K562 (cell line): ENCODE measurements around the gene ATAD3B. TPM values are rescaled to one million over a fixed set of nuclear protein-coding genes. Genes with fewer than 3 reads are reported as not detected.
A peak's percentile ranks its signal among the peaks of the same experiment; 100 is the strongest.

Experiments used
- BACH1 ChIP-seq: fragments of 200-800 bp; sonication (Bioruptor generic); IDR thresholded peaks from 2 replicates; pipeline ENCODE4 v1.6.1; 2016; ENCODE audit warnings: missing genetic modification characterization, missing compliant biosample characterization
- C11orf30 ChIP-seq: fragments of 450-650 bp; IDR thresholded peaks from 2 replicates; pipeline ENCODE4 v1.6.1; 2016; ENCODE audit warnings: low read depth, mild to moderate bottlenecking
- CREBBP ChIP-seq: IDR thresholded peaks from one replicate; pipeline ENCODE4 v1.6.1; 2012; ENCODE audit warnings: low read depth, mild to moderate bottlenecking, control low read depth, inconsistent platforms, low read length
- FOXK2 ChIP-seq, 2 experiments: fragments of 450-650 bp; IDR thresholded peaks in 1 of 2; conservative IDR thresholded peaks in 1 of 2; 2 replicates each; pipeline ENCODE4 v1.6.1; 2016; ENCODE audit warnings: low read depth in 2 of 2, mild to moderate bottlenecking in 1 of 2
- FUS ChIP-seq: fragments of 200-400 bp; formaldehyde crosslinking; optimal IDR thresholded peaks from 2 replicates; pipeline ENCODE3; 2017; ENCODE audit warnings: low read depth, low read length
- KLF13 ChIP-seq: fragments of 450-650 bp; IDR thresholded peaks from 2 replicates; pipeline ENCODE4 v1.6.1; 2016; ENCODE audit warnings: missing genetic modification characterization, low read depth, mild to moderate bottlenecking, missing compliant biosample characterization, moderate library complexity, borderline replicate concordance
- LCOR ChIP-seq: sonication (generic); formaldehyde crosslinking; IDR thresholded peaks from 2 replicates; pipeline ENCODE4 v1.8.0; 2022; ENCODE audit warnings: mild to moderate bottlenecking, missing genetic modification reagents
- OTX1 ChIP-seq: fragments of 450-650 bp; formaldehyde crosslinking; IDR thresholded peaks from 2 replicates; pipeline ENCODE4 v1.4.0; 2022; ENCODE audit warnings: mild to moderate bottlenecking
- RBM39 ChIP-seq: fragments of 200-400 bp; formaldehyde crosslinking; optimal IDR thresholded peaks from 2 replicates; pipeline ENCODE3; 2018; ENCODE audit warnings: low read depth, low read length
- SIN3B ChIP-seq: fragments of 450-650 bp; IDR thresholded peaks from 2 replicates; pipeline ENCODE4 v1.6.1; 2017; ENCODE audit warnings: low read depth, mild to moderate bottlenecking, moderate library complexity
- STAG1 ChIP-seq: sonication (generic); formaldehyde crosslinking; IDR thresholded peaks from 2 replicates; pipeline ENCODE4 v1.5.0; 2020; ENCODE audit warnings: missing genetic modification reagents, borderline replicate concordance
- ZNF133 ChIP-seq: fragments of 250-450 bp; sonication (Bioruptor Pico); IDR thresholded peaks from 2 replicates; pipeline ENCODE4 v1.4.0; 2020; ENCODE audit warnings: mild to moderate bottlenecking
- ZNF347 ChIP-seq: fragments of 450-650 bp; formaldehyde crosslinking; IDR thresholded peaks from 2 replicates; pipeline ENCODE4 v1.4.0; 2020; ENCODE audit warnings: low read depth, mild to moderate bottlenecking, moderate library complexity
- ZNF41 ChIP-seq: fragments of 250-450 bp; sonication (Bioruptor Pico); conservative IDR thresholded peaks from 2 replicates; pipeline ENCODE4 v1.4.0; 2020; ENCODE audit warnings: mild to moderate bottlenecking
- polyA plus RNA-seq, 8 experiments: library from polyadenylated mRNA; depleted of rRNA in 4 of 8; stranded (reverse) in 5 of 8; unstranded in 3 of 8; fragments of >200 nt; fragmentation: Nextera tagmentation in 2 of 8; fragmentation: Illumina TruSeq in 1 of 8; extraction: Ambion mirVana in 2 of 8; extraction: Trizol in 1 of 8; gene quantifications; 2 replicates each; pipeline versions ENCODE4 v1.2.1 to v1.2.3, GENCODE V29; 2011 to 2014; ENCODE audit warnings: inconsistent platforms in 1 of 8, missing spikeins in 1 of 8
- total RNA-seq, 7 experiments: library from RNA; depleted of rRNA in 6 of 7; stranded (reverse); fragments of >200 nt in 6 of 7; fragmentation: Illumina TruSeq in 2 of 7; extraction: Trizol in 2 of 7; gene quantifications; 2 replicates each; pipeline versions ENCODE4 v1.2.1 to v1.2.3, GENCODE V29; 2011 to 2021; ENCODE audit warnings: low replicate concordance in 1 of 7
- TF ChIP-seq, protein P1 (sequence below): fragments of 450-650 bp; IDR thresholded peaks from 2 replicates; pipeline ENCODE4 v1.6.1; 2016; ENCODE audit warnings: borderline replicate concordance
- TF ChIP-seq, protein P2 (sequence below): sonication (generic); formaldehyde crosslinking; IDR thresholded peaks from 2 replicates; pipeline ENCODE4 v1.8.0; 2022; ENCODE audit warnings: mild to moderate bottlenecking, missing genetic modification reagents
- TF ChIP-seq, protein P3 (sequence below): sonication (generic); formaldehyde crosslinking; IDR thresholded peaks from 2 replicates; pipeline ENCODE4 v1.8.0; 2023; ENCODE audit warnings: missing genetic modification reagents, mild to moderate bottlenecking, borderline replicate concordance
- TF ChIP-seq, protein P4 (sequence below): fragments of 250-450 bp; sonication (Bioruptor Pico); IDR thresholded peaks from 2 replicates; pipeline ENCODE4 v1.4.0; 2020; ENCODE audit warnings: mild to moderate bottlenecking

ATAD3B gene
- total and polyA plus RNA-seq, 9 of the 15 experiments (the other 6 are each of a cell fraction or from before 2014, with no cell fraction given), result 0.07 to 113 (median 27.7) TPM

DNA sequence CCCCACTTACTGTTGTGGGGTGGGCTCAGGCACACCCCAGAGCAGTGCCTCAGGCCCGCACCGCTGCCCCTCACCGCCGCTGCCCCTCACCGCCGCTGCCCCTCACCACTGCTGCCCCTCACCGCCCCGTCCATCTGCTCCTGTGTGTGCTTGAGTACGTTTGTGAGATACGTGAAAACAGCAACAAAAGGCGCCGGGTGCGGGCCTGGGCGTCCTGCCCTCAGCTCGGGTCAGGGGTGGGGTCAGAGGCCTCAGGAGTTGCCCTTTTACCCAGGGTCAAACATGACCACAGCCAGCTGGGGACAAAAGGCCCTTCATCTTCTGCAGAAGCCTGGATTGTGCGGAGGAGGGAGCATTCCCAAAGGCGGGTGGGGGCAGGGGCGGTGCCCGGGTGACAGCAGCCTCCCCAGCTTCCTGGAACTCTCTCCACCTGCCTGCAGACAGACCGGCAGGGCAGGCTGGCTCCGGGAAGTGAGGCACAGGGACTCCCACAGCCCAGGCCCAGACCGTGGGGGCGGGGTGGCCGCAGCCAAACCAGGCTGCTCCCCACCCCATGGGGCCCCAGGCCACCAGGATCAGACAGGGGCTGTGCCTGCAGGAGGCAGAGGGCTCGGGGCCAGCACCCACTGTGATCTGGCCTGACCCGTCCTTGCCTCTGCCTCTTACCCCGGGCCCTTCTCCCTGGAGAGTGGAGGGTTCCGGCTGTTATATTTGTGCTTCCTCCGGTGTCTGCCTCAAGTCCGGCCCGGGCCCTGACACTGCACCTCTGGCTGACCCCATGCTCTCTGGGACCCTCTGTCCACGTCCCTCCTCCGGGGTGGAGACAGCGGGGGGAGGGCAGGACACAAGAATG lies 38.4 kb upstream of the ATAD3B start (continued):
- TF ChIP-seq KLF13 (tag), result peak; percentile 54; the same call in 1 of the 2 replicates
- no peak for TF ChIP-seq STAG1
- no peak for TF ChIP-seq LCOR
- TF ChIP-seq, protein P1, sequence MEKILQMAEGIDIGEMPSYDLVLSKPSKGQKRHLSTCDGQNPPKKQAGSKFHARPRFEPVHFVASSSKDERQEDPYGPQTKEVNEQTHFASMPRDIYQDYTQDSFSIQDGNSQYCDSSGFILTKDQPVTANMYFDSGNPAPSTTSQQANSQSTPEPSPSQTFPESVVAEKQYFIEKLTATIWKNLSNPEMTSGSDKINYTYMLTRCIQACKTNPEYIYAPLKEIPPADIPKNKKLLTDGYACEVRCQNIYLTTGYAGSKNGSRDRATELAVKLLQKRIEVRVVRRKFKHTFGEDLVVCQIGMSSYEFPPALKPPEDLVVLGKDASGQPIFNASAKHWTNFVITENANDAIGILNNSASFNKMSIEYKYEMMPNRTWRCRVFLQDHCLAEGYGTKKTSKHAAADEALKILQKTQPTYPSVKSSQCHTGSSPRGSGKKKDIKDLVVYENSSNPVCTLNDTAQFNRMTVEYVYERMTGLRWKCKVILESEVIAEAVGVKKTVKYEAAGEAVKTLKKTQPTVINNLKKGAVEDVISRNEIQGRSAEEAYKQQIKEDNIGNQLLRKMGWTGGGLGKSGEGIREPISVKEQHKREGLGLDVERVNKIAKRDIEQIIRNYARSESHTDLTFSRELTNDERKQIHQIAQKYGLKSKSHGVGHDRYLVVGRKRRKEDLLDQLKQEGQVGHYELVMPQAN, result no peak
- TF ChIP-seq SIN3B, result no peak
- TF ChIP-seq ZNF347, result no peak
- no peak for TF ChIP-seq RBM39
- no peak for TF ChIP-seq FUS
- 0 out of 2 replicates have a peak, but pooled peaks have one; percentile 12 for TF ChIP-seq ZNF41 (CRISPR knock-in tag)
- no peak for TF ChIP-seq C11orf30
- 0 out of 2 replicates have a peak, but pooled peaks have one; percentile 25 for TF ChIP-seq OTX1 (CRISPR knock-in tag)
- TF ChIP-seq, protein P2, sequence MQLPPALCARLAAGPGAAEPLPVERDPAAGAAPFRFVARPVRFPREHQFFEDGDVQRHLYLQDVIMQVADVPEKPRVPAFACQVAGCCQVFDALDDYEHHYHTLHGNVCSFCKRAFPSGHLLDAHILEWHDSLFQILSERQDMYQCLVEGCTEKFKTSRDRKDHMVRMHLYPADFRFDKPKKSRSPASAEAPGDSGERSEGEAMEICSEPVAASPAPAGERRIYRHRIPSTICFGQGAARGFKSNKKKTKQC (CRISPR knock-in tag), result no peak
- no peak for TF ChIP-seq ZNF133 (CRISPR knock-in tag)
- TF ChIP-seq, protein P3, sequence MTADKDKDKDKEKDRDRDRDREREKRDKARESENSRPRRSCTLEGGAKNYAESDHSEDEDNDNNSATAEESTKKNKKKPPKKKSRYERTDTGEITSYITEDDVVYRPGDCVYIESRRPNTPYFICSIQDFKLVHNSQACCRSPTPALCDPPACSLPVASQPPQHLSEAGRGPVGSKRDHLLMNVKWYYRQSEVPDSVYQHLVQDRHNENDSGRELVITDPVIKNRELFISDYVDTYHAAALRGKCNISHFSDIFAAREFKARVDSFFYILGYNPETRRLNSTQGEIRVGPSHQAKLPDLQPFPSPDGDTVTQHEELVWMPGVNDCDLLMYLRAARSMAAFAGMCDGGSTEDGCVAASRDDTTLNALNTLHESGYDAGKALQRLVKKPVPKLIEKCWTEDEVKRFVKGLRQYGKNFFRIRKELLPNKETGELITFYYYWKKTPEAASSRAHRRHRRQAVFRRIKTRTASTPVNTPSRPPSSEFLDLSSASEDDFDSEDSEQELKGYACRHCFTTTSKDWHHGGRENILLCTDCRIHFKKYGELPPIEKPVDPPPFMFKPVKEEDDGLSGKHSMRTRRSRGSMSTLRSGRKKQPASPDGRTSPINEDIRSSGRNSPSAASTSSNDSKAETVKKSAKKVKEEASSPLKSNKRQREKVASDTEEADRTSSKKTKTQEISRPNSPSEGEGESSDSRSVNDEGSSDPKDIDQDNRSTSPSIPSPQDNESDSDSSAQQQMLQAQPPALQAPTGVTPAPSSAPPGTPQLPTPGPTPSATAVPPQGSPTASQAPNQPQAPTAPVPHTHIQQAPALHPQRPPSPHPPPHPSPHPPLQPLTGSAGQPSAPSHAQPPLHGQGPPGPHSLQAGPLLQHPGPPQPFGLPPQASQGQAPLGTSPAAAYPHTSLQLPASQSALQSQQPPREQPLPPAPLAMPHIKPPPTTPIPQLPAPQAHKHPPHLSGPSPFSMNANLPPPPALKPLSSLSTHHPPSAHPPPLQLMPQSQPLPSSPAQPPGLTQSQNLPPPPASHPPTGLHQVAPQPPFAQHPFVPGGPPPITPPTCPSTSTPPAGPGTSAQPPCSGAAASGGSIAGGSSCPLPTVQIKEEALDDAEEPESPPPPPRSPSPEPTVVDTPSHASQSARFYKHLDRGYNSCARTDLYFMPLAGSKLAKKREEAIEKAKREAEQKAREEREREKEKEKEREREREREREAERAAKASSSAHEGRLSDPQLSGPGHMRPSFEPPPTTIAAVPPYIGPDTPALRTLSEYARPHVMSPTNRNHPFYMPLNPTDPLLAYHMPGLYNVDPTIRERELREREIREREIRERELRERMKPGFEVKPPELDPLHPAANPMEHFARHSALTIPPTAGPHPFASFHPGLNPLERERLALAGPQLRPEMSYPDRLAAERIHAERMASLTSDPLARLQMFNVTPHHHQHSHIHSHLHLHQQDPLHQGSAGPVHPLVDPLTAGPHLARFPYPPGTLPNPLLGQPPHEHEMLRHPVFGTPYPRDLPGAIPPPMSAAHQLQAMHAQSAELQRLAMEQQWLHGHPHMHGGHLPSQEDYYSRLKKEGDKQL (CRISPR knock-in tag), result no peak
- TF ChIP-seq, protein P4, sequence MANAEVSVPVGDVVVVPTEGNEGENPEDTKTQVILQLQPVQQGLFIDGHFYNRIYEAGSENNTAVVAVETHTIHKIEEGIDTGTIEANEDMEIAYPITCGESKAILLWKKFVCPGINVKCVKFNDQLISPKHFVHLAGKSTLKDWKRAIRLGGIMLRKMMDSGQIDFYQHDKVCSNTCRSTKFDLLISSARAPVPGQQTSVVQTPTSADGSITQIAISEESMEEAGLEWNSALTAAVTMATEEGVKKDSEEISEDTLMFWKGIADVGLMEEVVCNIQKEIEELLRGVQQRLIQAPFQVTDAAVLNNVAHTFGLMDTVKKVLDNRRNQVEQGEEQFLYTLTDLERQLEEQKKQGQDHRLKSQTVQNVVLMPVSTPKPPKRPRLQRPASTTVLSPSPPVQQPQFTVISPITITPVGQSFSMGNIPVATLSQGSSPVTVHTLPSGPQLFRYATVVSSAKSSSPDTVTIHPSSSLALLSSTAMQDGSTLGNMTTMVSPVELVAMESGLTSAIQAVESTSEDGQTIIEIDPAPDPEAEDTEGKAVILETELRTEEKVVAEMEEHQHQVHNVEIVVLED (CRISPR knock-in tag), result no peak; the same call in 1 of the 2 replicates
- no peak for TF ChIP-seq CREBBP
- TF ChIP-seq FOXK2 (conservative IDR thresholded peaks at IDR 0.05 in 1 of 2, IDR thresholded peaks at IDR 0.05 in 1 of 2; ENCODE audit: low read depth in 2 of 2), result no peak
- no peak for TF ChIP-seq BACH1 (tag)
